Measurements from ENCODE around the gene DYNC1LI1.
A peak's percentile ranks its signal among the peaks of the same experiment; 100 is the strongest.

- peak; percentile 17 to 54 for TF ChIP-seq EGR1 (IDR thresholded peaks at IDR 0.05; ENCODE audit: low read depth in 2 of 2)
- no peak for TF ChIP-seq CTCF (IDR thresholded peaks at IDR 0.05; ENCODE audit: low read depth, low read length, missing input control)
- TF ChIP-seq REST (IDR thresholded peaks at IDR 0.05): peak; percentile 6
- no peak for TF ChIP-seq FOXA2 (IDR thresholded peaks at IDR 0.05)
- TF ChIP-seq SP1 (IDR thresholded peaks at IDR 0.05): peak; percentile 32
- no peak for TF ChIP-seq MAX (IDR thresholded peaks at IDR 0.05)
- peak; percentile 72 for TF ChIP-seq YY1 (IDR thresholded peaks at IDR 0.05)
- peak; percentile 61 for TF ChIP-seq TAF1 (conservative IDR thresholded peaks at IDR 0.05)
- peak; percentile 28 to 53 for TF ChIP-seq GABPA (IDR thresholded peaks at IDR 0.05 in 1 of 2, conservative IDR thresholded peaks at IDR 0.05 in 1 of 2)
- TF ChIP-seq FOXA1 (IDR thresholded peaks at IDR 0.05): no peak
- TF ChIP-seq JUND (IDR thresholded peaks at IDR 0.05): no peak
- TF ChIP-seq RXRA (IDR thresholded peaks at IDR 0.05): peak; percentile 8 to 37
- no peak for TF ChIP-seq ZBTB33 (IDR thresholded peaks at IDR 0.05)
These were observed 68.3 kb downstream of the DYNC1LI1 start, which contains the start of gene CMTM6 for GRCh38 chr3:32502118-32502945.
